Cortex of kidney (tissue), 1 donor: ENCODE results near the gene NXF2B.
"Not testable (repeated sequence)": the region's sequence is repeated elsewhere in the genome, so short reads cannot be mapped to it uniquely, and the experiment has no call there.

ENCODE experiments used
- DNase-seq: peaks from one replicate; lab custom pipeline; 2025; lab: John Stamatoyannopoulos, UW

NXF2B gene, protein sequence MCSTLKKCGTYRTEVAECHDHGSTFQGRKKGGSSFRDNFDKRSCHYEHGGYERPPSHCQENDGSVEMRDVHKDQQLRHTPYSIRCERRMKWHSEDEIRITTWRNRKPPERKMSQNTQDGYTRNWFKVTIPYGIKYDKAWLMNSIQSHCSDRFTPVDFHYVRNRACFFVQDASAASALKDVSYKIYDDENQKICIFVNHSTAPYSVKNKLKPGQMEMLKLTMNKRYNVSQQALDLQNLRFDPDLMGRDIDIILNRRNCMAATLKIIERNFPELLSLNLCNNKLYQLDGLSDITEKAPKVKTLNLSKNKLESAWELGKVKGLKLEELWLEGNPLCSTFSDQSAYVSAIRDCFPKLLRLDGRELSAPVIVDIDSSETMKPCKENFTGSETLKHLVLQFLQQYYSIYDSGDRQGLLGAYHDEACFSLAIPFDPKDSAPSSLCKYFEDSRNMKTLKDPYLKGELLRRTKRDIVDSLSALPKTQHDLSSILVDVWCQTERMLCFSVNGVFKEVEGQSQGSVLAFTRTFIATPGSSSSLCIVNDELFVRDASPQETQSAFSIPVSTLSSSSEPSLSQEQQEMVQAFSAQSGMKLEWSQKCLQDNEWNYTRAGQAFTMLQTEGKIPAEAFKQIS

GRCh38 chrX:102439908-102440307 is at the start of gene NXF2B:
Gene NXF2B (minus strand): TSS chrX:102440008. CDS start chrX:102380036, 59,972 bp downstream.
- not testable (repeated sequence) for DNase-seq

- not testable (repeated sequence) for DNase-seq
Measured at GRCh38 chrX:102478765-102479164, 39.0 kb upstream of the NXF2B start.

DNA sequence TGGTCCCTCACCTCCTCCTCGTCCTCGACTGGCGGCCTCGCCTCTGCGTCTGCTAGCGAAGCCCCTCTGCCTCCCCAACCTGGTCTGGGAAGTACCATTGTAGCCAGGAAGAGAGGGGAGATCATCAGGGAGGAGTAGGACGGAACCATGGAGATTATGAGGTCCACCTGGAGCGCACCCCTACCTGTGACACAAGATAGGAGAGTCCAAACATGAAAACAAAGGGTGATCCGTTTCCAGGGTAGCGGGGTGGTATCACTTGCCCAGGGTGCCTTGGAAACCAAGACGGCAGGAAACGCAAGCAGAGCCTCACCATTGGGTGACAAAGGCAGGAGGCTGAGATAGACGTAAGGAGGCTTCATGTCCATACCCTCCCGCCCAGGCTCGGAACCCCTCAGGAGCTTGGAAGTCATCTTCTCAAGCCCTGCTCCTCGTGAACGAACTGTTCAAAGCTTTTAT is 32.0 kb upstream of the NXF2B start, which contains the start of gene TCP11X2:
TSS of gene TCP11X2 (minus strand) at position 51 of the 459 bp plus-strand sequence.
- not testable (repeated sequence) for DNase-seq

GRCh38 chrX:102470215-102470614 is 30.4 kb upstream of the NXF2B start:
- DNase-seq: not testable (repeated sequence)

- not testable (repeated sequence) for DNase-seq
Measured at GRCh38 chrX:102458615-102459014, 18.8 kb upstream of the NXF2B start.

- not testable (repeated sequence) for DNase-seq
Measured at GRCh38 chrX:102414493-102414892, 25.3 kb downstream of the NXF2B start.

- no peak for DNase-seq
Measured at GRCh38 chrX:102345916-102346315, 93.9 kb downstream of the NXF2B start.

GRCh38 chrX:102341867-102342266 is 97.9 kb downstream of the NXF2B start:
- no peak for DNase-seq

- no peak for DNase-seq
Measured at GRCh38 chrX:102339312-102340298, 100.2 kb downstream of the NXF2B start.

- DNase-seq: no peak
Measured at GRCh38 chrX:102338162-102338561, 101.6 kb downstream of the NXF2B start.
